ENCODE measurements around the gene S100A7.

The S100A7 gene

DNA sequence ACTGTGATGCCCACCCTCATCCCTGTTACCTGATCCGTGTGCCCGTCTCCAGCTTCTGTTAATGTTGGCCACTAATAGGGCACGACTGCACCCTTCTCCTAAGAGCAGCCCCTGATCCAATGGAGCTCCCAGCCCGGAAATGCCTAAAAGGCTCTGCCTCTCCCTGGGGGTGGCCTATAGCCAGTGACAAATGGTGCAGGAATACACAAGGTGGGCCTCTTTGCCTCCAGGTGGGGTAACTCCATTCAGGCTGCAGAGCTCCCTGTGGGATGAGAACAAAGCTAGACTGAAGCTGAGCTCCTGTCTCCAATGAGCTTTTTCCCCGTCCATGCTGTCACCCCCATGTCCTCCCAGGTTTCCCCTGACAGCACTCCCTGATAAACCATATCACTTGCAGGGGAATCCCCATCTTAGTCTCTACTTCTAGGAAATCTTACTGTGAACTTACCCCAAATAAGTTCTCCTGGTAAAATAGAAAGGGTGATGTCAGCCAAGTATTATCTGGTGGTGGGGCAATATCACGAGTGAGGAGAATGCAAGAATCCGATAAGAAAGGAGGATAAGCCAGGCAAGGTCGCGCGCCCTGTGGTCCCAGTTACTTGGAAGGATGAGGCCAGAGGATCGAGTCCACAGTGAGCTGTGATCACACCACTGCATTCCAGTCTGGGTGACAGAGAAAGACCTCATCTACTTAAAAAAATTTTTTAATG is 25.6 kb downstream of the S100A7 start:
- no peaks in the 10 kb centered on the region for H3K36me3 ChIP-seq (ENCODE audit: insufficient read depth, low read length)
- no peaks in the 10 kb centered on the region for H3K9me3 ChIP-seq (ENCODE audit: low read length)
- peaks cover 12% of the 10 kb centered on the region for H3K27me3 ChIP-seq (ENCODE audit: insufficient read depth, low read length)
- H2AFZ ChIP-seq (ENCODE audit: low read depth, low read length), result no peak overlapping the region
- H3K4me3 ChIP-seq (ENCODE audit: low read length), result no peak overlapping the region
- H3K4me1 ChIP-seq (ENCODE audit: insufficient read depth, low read length), result no peaks in the 10 kb centered on the region

DNA sequence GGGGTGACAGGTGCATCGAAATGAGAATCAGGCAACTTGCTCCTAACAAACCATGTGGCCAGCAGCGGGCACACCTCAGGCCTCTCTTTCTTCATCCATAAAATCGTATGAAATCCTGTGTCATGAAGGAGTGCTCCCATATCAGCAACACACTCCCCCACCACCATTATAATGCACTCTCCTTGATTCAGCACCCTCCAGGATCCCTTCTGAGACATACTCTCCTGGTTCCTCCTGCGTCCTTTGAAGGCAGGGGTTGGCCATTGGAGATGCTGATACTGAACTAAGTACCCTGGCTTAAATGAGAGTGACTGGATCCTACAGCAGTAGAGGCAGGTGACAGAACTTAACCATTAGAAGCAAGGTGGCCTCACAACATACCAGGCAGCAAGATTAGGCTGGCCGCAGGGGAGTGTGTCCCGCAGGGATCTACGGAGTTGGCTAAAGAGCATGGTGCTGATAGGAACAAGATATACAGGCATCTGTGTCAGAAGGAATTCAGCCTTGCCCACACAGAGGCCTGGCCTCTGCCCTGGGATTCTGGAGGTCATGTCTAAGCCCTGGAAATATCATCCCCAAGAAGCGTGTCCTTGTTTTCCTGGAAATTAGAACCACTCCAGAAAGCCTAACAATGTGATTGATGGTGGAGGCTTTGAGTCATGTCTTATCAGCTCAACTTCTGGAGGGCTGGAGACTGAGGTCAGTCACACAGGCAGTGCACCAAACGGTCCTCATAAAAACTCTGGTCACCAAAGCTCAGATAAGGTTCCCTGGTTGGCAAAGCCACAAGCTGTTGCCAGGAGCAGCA is 27.4 kb downstream of the S100A7 start:
- H3K4me3 ChIP-seq (ENCODE audit: low read length), result no peak overlapping the region
- H2AFZ ChIP-seq (ENCODE audit: low read depth, low read length), result no peak overlapping the region
- no peaks in the 10 kb centered on the region for H3K36me3 ChIP-seq (ENCODE audit: insufficient read depth, low read length)
- H3K27me3 ChIP-seq (ENCODE audit: insufficient read depth, low read length), result peaks cover 12% of the 10 kb centered on the region
- H3K9me3 ChIP-seq (ENCODE audit: low read length), result no peaks in the 10 kb centered on the region
- H3K4me1 ChIP-seq (ENCODE audit: insufficient read depth, low read length), result no peaks in the 10 kb centered on the region

DNA sequence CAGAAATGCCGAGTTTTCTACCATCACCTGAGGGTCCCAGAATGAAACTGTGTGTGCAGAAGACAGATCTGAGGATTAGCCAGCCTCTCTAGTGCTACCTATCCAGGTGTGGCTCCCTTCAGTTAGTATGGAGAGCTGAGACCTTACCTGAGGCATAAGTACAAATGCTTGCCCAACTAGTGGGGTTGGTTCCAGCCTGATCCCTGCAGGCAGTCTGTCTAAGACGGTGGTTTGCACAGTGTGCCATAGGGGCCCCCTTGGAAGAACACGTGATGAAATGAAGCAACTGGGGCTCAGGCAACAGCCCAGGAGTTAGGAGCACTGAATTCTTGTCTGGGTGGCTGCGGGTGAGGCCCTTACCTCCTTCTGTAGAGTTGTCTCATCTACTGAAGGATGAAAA is 28.5 kb downstream of the S100A7 start:
- Histone ChIP-seq H3K36me3 (ENCODE audit: insufficient read depth, low read length) (no peaks in the 10 kb centered on the region), H3K4me3 (ENCODE audit: low read length) (no peak overlapping the region), H3K9me3 (ENCODE audit: low read length) (no peaks in the 10 kb centered on the region), H2AFZ (ENCODE audit: low read depth, low read length) (no peak overlapping the region), H3K27me3 (ENCODE audit: insufficient read depth, low read length) (peaks cover 11% of the 10 kb centered on the region), H3K4me1 (ENCODE audit: insufficient read depth, low read length) (no peaks in the 10 kb centered on the region)

DNA sequence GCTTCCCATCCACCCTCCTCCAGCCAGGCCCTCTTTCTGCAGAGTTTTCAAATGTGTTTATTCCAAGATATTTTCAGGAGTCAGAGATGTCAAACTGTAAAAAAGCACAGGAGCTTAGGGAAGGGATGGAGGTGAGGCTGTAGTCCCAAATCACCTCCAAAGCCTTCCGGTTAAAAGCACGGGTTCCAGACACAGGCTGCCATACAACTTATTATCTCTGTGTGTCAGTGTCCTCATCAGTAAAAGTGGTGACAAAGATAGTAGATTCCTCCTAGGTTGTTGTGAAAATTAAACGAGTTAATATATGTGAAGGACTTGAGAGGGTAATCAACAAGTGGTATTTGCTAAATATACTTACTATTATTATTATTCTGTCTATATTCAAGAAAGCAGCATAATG is 29.0 kb downstream of the S100A7 start:
- Histone ChIP-seq H2AFZ (ENCODE audit: low read depth, low read length) (no peak overlapping the region), H3K27me3 (ENCODE audit: insufficient read depth, low read length) (peaks cover 11% of the 10 kb centered on the region), H3K4me3 (ENCODE audit: low read length) (no peak overlapping the region), H3K4me1 (ENCODE audit: insufficient read depth, low read length) (no peaks in the 10 kb centered on the region), H3K9me3 (ENCODE audit: low read length) (no peaks in the 10 kb centered on the region), H3K36me3 (ENCODE audit: insufficient read depth, low read length) (no peaks in the 10 kb centered on the region)

DNA sequence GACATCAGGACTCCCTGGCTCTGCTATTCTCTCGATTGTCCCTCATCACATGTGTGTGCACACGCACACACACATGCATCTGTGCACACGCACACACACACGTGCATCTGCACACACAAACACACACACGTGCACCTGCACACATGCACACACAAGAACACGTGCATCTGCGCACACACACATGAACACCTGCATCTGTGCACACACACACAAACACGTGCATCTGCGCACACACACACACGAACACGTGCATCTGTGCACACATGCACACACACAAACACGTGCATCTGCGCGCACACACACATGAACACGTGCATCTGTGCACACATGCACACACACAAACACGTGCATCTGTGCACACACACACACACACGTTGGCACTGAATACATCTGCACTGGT is 29.4 kb downstream of the S100A7 start:
- Histone ChIP-seq H3K36me3 (ENCODE audit: insufficient read depth, low read length) (no peaks in the 10 kb centered on the region), H3K9me3 (ENCODE audit: low read length) (no peaks in the 10 kb centered on the region), H2AFZ (ENCODE audit: low read depth, low read length) (no peak overlapping the region), H3K4me3 (ENCODE audit: low read length) (no peak overlapping the region), H3K27me3 (ENCODE audit: insufficient read depth, low read length) (peaks cover 11% of the 10 kb centered on the region), H3K4me1 (ENCODE audit: insufficient read depth, low read length) (no peaks in the 10 kb centered on the region)

DNA sequence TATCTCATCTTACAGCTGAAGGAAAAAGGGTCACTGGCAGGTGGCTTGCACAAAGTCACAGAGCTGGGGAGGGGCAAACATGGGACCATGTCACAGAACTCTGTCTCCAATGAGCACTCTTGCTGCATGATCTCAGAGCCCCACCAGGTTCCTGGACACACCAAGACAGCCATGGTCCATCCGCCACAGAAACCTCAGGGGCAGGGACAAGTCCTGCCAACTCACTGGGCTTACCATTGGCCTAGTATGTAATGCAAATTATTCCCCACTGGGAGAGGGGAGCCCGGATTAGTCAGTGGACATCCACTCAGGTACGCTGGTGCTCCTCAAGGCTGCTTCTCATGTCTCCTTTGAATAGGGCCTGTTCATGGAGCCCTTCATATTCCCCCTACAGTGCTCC is 29.9 kb downstream of the S100A7 start:
- Histone ChIP-seq H3K9me3 (ENCODE audit: low read length) (no peaks in the 10 kb centered on the region), H3K27me3 (ENCODE audit: insufficient read depth, low read length) (peaks cover 11% of the 10 kb centered on the region), H3K4me3 (ENCODE audit: low read length) (no peak overlapping the region), H3K4me1 (ENCODE audit: insufficient read depth, low read length) (no peaks in the 10 kb centered on the region), H2AFZ (ENCODE audit: low read depth, low read length) (no peak overlapping the region), H3K36me3 (ENCODE audit: insufficient read depth, low read length) (no peaks in the 10 kb centered on the region)

DNA sequence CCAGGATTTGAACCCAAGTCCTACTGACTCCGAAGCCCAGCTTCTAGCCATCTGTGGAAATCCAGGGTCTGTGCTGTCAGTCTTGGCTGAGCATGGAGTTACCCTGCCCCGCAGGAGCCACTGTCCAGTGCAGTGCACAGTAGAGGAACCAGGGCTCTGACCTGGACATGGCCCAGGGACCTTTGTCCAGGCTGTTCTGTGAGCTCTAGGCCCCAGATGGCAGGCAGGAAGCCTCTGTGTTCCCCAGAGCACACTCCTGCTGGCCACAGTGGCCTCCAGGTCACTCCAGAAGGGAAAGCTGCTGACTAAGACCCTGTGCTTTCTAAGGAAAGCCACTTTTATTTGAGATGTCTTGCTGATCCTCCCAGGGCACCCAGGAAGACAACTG is 30.3 kb downstream of the S100A7 start:
- Histone ChIP-seq H2AFZ (ENCODE audit: low read depth, low read length) (no peak overlapping the region), H3K4me3 (ENCODE audit: low read length) (no peak overlapping the region), H3K36me3 (ENCODE audit: insufficient read depth, low read length) (no peaks in the 10 kb centered on the region), H3K27me3 (ENCODE audit: insufficient read depth, low read length) (peaks cover 11% of the 10 kb centered on the region), H3K9me3 (ENCODE audit: low read length) (no peaks in the 10 kb centered on the region), H3K4me1 (ENCODE audit: insufficient read depth, low read length) (no peaks in the 10 kb centered on the region)

DNA sequence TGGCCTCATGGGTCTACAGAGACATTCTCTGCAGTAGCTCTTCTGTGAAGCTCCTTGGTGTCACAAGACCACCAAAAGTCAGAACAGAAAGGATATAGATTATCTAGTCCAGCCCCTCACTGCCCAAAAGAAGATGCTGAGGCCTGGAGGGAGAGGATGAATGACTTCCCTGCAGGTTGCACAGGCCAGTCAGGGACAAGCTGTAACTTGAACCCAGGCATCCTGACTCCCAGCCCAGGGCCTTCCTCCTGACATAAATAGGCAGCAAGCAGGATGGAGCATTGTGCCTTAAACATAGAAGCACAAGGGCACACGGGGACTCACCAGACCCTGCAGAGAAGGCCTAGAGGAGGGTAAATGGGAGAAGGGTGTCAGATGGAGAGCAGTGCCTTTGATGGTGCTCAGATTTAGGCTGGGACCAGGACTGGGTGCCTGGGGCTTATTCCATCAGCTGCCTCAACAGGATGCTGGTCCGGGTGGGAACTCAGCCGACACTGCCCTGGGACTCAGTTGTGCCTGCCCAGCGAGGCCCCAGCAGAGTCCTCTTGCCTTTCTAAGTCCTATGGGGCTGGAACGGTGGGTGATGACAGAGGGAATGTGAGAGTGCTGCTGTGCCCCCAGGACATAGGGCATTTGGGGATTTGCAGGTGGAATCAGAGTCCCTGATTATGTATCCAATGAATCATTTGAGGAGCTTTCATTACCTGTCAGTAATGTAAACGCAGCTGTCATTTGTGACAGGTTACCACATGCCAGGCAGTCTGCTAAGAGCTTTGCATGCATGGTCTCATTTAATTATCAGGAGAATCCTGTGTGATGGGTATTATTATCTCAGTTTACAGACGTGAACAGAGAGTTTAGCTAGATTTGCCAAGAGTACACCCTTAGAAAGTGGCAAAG is 30.9 kb downstream of the S100A7 start:
- Histone ChIP-seq H3K9me3 (ENCODE audit: low read length) (no peaks in the 10 kb centered on the region), H3K27me3 (ENCODE audit: insufficient read depth, low read length) (peaks cover 11% of the 10 kb centered on the region), H3K4me3 (ENCODE audit: low read length) (no peak overlapping the region), H3K36me3 (ENCODE audit: insufficient read depth, low read length) (no peaks in the 10 kb centered on the region), H3K4me1 (ENCODE audit: insufficient read depth, low read length) (no peaks in the 10 kb centered on the region), H2AFZ (ENCODE audit: low read depth, low read length) (no peak overlapping the region)

DNA sequence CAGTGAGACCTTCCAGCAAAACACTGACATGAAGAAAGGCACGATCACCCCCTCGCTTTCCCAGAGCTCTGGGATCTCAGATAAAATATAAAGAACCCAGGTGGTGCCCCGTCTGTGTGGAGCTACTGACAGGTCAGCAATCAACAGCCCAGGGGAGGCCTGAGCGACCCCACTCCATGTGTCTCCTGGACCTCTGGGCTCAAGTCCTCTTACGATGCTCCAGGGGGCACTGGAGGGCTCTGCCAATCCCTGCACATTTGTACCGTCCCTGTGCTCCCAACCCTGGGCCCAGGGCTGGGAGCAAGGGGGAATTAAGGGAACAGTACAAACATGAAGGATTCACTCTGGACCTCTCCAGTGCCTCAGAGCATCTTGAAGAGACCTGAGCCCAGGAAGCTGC is 31.7 kb downstream of the S100A7 start:
- Histone ChIP-seq H3K9me3 (ENCODE audit: low read length) (no peaks in the 10 kb centered on the region), H3K4me3 (ENCODE audit: low read length) (no peak overlapping the region), H3K36me3 (ENCODE audit: insufficient read depth, low read length) (no peaks in the 10 kb centered on the region), H2AFZ (ENCODE audit: low read depth, low read length) (no peak overlapping the region), H3K27me3 (ENCODE audit: insufficient read depth, low read length) (peaks cover 11% of the 10 kb centered on the region), H3K4me1 (ENCODE audit: insufficient read depth, low read length) (no peaks in the 10 kb centered on the region)

DNA sequence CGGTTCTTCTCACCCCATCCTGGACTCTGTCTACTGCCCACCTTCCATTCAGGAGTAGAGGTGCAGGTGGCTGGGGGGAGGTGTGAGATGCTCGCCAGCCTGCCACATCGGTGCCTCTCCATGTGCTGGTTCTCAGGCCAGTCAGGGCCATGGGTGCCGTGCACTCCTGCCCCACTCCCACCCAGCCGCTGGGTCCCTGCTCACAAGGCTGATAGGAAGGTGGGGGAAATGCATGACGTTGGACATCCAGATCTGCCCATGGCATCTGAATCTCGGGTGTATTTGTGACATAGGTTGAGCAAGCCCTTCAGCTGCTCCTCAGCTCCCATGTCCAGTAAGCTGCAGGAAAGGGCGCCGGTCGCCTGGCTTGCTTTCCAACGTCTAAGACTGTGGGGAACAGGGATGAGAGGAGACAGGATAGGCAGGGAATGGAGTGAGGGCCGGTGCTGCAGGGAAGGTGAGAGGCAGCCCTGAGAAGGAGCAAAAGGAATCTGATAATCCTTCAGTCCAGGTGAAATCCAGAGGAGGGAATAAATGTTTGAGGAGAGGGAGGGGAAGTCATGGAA is 32.3 kb downstream of the S100A7 start:
- no peak overlapping the region for H2AFZ ChIP-seq (ENCODE audit: low read depth, low read length)
- no peaks in the 10 kb centered on the region for H3K4me1 ChIP-seq (ENCODE audit: insufficient read depth, low read length)
- H3K36me3 ChIP-seq (ENCODE audit: insufficient read depth, low read length), result no peaks in the 10 kb centered on the region
- H3K9me3 ChIP-seq (ENCODE audit: low read length), result no peaks in the 10 kb centered on the region
- H3K27me3 ChIP-seq (ENCODE audit: insufficient read depth, low read length), result peaks cover 7% of the 10 kb centered on the region
- no peak overlapping the region for H3K4me3 ChIP-seq (ENCODE audit: low read length)

DNA sequence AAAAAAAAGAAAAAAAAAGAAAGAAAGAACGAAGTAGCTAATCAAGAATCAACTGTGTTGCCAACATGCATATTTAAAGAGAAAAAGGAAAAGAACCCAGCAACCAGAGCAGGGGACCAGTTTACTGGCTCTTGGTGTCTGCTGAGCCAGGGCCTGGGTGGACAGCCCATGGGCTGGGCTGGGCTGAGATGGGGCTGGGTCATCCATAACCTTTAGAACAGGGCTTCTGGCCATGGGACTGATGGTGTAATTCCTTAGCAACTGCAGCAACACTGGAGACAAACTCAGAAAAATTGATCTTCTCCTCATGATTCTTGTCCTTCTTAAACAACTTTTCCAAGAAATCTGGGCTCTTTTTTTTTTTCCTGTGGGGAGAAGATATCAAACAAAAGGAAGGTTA is 33.6 kb downstream of the S100A7 start:
- Histone ChIP-seq H3K4me3 (ENCODE audit: low read length) (no peak overlapping the region), H3K36me3 (ENCODE audit: insufficient read depth, low read length) (no peaks in the 10 kb centered on the region), H3K27me3 (ENCODE audit: insufficient read depth, low read length) (peaks cover 5% of the 10 kb centered on the region), H3K4me1 (ENCODE audit: insufficient read depth, low read length) (no peaks in the 10 kb centered on the region), H3K9me3 (ENCODE audit: low read length) (no peaks in the 10 kb centered on the region), H2AFZ (ENCODE audit: low read depth, low read length) (no peak overlapping the region)

DNA sequence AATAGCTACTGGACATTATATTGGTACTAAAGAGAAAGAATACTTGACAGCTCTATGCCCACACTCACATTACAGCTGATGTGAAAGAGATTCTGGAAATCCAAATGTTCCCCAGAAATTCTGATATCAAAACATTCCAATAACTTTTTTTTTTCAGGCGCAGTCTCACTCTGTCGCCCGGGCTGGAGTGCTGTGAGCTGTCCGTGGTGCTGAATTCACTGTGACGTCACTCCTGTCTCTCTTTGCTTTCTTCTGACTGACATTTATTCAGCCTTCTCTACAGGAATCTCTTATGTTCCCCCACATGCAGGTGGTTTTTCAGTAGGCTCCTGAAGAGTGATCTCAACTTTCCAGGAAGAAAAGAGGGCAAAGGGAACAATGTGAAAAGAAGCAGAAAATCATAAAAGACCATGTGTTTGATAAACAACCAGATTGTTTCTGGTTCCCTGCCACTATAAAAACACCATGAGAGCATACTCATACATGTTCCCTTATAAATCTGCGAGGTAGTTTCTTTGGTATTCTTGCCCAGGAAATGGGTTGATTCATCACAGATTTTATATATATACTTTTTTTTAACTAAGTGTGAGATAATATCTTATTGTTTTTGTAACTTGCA is 37.9 kb downstream of the S100A7 start:
- Histone ChIP-seq H3K36me3 (ENCODE audit: insufficient read depth, low read length) (no peaks in the 10 kb centered on the region), H3K27me3 (ENCODE audit: insufficient read depth, low read length) (peaks cover 2% of the 10 kb centered on the region), H3K4me1 (ENCODE audit: insufficient read depth, low read length) (no peaks in the 10 kb centered on the region), H2AFZ (ENCODE audit: low read depth, low read length) (no peak overlapping the region), H3K9me3 (ENCODE audit: low read length) (no peaks in the 10 kb centered on the region), H3K4me3 (ENCODE audit: low read length) (no peak overlapping the region)

All from neuron (in vitro differentiated cells).